ENCODE results near the gene MAPT.
"Not testable (repeated sequence)": the region's sequence is repeated elsewhere in the genome, so short reads cannot be mapped to it uniquely, and the experiment has no call there.

The MAPT gene

GRCh38 chr17:45954914-45955313, 60.6 kb downstream of the MAPT start:
- no peak overlapping the region for H3K27ac ChIP-seq (ENCODE audit: low read depth, low read length)
- H3K27me3 ChIP-seq (ENCODE audit: control insufficient read depth, insufficient read depth, low read length): peaks cover 12% of the 10 kb centered on the region
- H3K4me3 ChIP-seq (ENCODE audit: low read depth, low read length): no peak overlapping the region
- no peaks in the 10 kb centered on the region; the same call in 1 of the 2 replicates for H3K4me1 ChIP-seq (ENCODE audit: control insufficient read depth, insufficient read depth, low read length)
- no peaks in the 10 kb centered on the region for H3K36me3 ChIP-seq (ENCODE audit: control insufficient read depth, insufficient read depth, low read length)
- H3K9ac ChIP-seq (ENCODE audit: low read depth, low read length): no peak overlapping the region
- H3K9me3 ChIP-seq (ENCODE audit: control insufficient read depth, insufficient read depth, low read length): no peaks in the 10 kb centered on the region

GRCh38 chr17:45955326-45955725, 61.0 kb downstream of the MAPT start:
- H3K9ac ChIP-seq (ENCODE audit: low read depth, low read length): no peak overlapping the region
- H3K9me3 ChIP-seq (ENCODE audit: control insufficient read depth, insufficient read depth, low read length): no peaks in the 10 kb centered on the region
- peaks cover 8% of the 10 kb centered on the region; the same call in 1 of the 2 replicates for H3K27me3 ChIP-seq (ENCODE audit: control insufficient read depth, insufficient read depth, low read length)
- H3K4me1 ChIP-seq (ENCODE audit: control insufficient read depth, insufficient read depth, low read length): no peaks in the 10 kb centered on the region; the same call in 1 of the 2 replicates
- H3K27ac ChIP-seq (ENCODE audit: low read depth, low read length): no peak overlapping the region
- H3K36me3 ChIP-seq (ENCODE audit: control insufficient read depth, insufficient read depth, low read length): no peaks in the 10 kb centered on the region
- no peak overlapping the region for H3K4me3 ChIP-seq (ENCODE audit: low read depth, low read length)

GRCh38 chr17:45956090-45956489, 61.7 kb downstream of the MAPT start:
- Histone ChIP-seq H3K27me3 (ENCODE audit: control insufficient read depth, insufficient read depth, low read length) (peaks cover 3% of the 10 kb centered on the region; the same call in 1 of the 2 replicates), H3K9me3 (ENCODE audit: control insufficient read depth, insufficient read depth, low read length) (no peaks in the 10 kb centered on the region), H3K36me3 (ENCODE audit: control insufficient read depth, insufficient read depth, low read length) (no peaks in the 10 kb centered on the region), H3K27ac (ENCODE audit: low read depth, low read length) (no peak overlapping the region), H3K9ac (ENCODE audit: low read depth, low read length) (no peak overlapping the region), H3K4me3 (ENCODE audit: low read depth, low read length) (no peak overlapping the region), H3K4me1 (ENCODE audit: control insufficient read depth, insufficient read depth, low read length) (no peaks in the 10 kb centered on the region; the same call in 1 of the 2 replicates)

- not testable (repeated sequence) for H3K27ac ChIP-seq (ENCODE audit: low read depth, low read length); H3K36me3 ChIP-seq (ENCODE audit: control insufficient read depth, insufficient read depth, low read length); H3K27me3 ChIP-seq (ENCODE audit: control insufficient read depth, insufficient read depth, low read length); H3K9ac ChIP-seq (ENCODE audit: low read depth, low read length); H3K9me3 ChIP-seq (ENCODE audit: control insufficient read depth, insufficient read depth, low read length); H3K4me3 ChIP-seq (ENCODE audit: low read depth, low read length); H3K4me1 ChIP-seq (ENCODE audit: control insufficient read depth, insufficient read depth, low read length)
Measured at GRCh38 chr17:45956746-45957145, 62.4 kb downstream of the MAPT start.

- H3K9ac ChIP-seq (ENCODE audit: low read depth, low read length): no peak overlapping the region
- no peaks in the 10 kb centered on the region for H3K9me3 ChIP-seq (ENCODE audit: control insufficient read depth, insufficient read depth, low read length)
- no peak overlapping the region for H3K27ac ChIP-seq (ENCODE audit: low read depth, low read length)
- H3K27me3 ChIP-seq (ENCODE audit: control insufficient read depth, insufficient read depth, low read length): no peaks in the 10 kb centered on the region
- no peak overlapping the region for H3K4me3 ChIP-seq (ENCODE audit: low read depth, low read length)
- no peaks in the 10 kb centered on the region for H3K36me3 ChIP-seq (ENCODE audit: control insufficient read depth, insufficient read depth, low read length)
- H3K4me1 ChIP-seq (ENCODE audit: control insufficient read depth, insufficient read depth, low read length): no peaks in the 10 kb centered on the region
Measured at GRCh38 chr17:45958307-45958706, 64.0 kb downstream of the MAPT start.

- Histone ChIP-seq H3K27ac (ENCODE audit: low read depth, low read length) (no peak overlapping the region), H3K27me3 (ENCODE audit: control insufficient read depth, insufficient read depth, low read length) (no peaks in the 10 kb centered on the region), H3K4me3 (ENCODE audit: low read depth, low read length) (no peak overlapping the region), H3K9ac (ENCODE audit: low read depth, low read length) (no peak overlapping the region), H3K36me3 (ENCODE audit: control insufficient read depth, insufficient read depth, low read length) (no peaks in the 10 kb centered on the region), H3K4me1 (ENCODE audit: control insufficient read depth, insufficient read depth, low read length) (no peaks in the 10 kb centered on the region), H3K9me3 (ENCODE audit: control insufficient read depth, insufficient read depth, low read length) (no peaks in the 10 kb centered on the region)
Measured at GRCh38 chr17:45958994-45959665, 64.8 kb downstream of the MAPT start.

GRCh38 chr17:45960311-45960710, 66.0 kb downstream of the MAPT start:
- Histone ChIP-seq H3K9me3 (ENCODE audit: control insufficient read depth, insufficient read depth, low read length) (no peaks in the 10 kb centered on the region), H3K4me3 (ENCODE audit: low read depth, low read length) (no peak overlapping the region), H3K27me3 (ENCODE audit: control insufficient read depth, insufficient read depth, low read length) (no peaks in the 10 kb centered on the region), H3K4me1 (ENCODE audit: control insufficient read depth, insufficient read depth, low read length) (no peaks in the 10 kb centered on the region), H3K9ac (ENCODE audit: low read depth, low read length) (no peak overlapping the region), H3K27ac (ENCODE audit: low read depth, low read length) (no peak overlapping the region), H3K36me3 (ENCODE audit: control insufficient read depth, insufficient read depth, low read length) (no peaks in the 10 kb centered on the region)

GRCh38 chr17:45961206-45961605, 66.9 kb downstream of the MAPT start:
- H3K36me3 ChIP-seq (ENCODE audit: control insufficient read depth, insufficient read depth, low read length): no peaks in the 10 kb centered on the region
- H3K4me1 ChIP-seq (ENCODE audit: control insufficient read depth, insufficient read depth, low read length): no peaks in the 10 kb centered on the region
- no peaks in the 10 kb centered on the region for H3K9me3 ChIP-seq (ENCODE audit: control insufficient read depth, insufficient read depth, low read length)
- H3K4me3 ChIP-seq (ENCODE audit: low read depth, low read length): no peak overlapping the region
- no peaks in the 10 kb centered on the region; the same call in 1 of the 2 replicates for H3K27me3 ChIP-seq (ENCODE audit: control insufficient read depth, insufficient read depth, low read length)
- H3K27ac ChIP-seq (ENCODE audit: low read depth, low read length): no peak overlapping the region
- no peak overlapping the region for H3K9ac ChIP-seq (ENCODE audit: low read depth, low read length)

- no peak overlapping the region for H3K4me3 ChIP-seq (ENCODE audit: low read depth, low read length)
- no peaks in the 10 kb centered on the region for H3K9me3 ChIP-seq (ENCODE audit: control insufficient read depth, insufficient read depth, low read length)
- H3K36me3 ChIP-seq (ENCODE audit: control insufficient read depth, insufficient read depth, low read length): no peaks in the 10 kb centered on the region
- H3K27me3 ChIP-seq (ENCODE audit: control insufficient read depth, insufficient read depth, low read length): no peaks in the 10 kb centered on the region; the same call in 1 of the 2 replicates
- no peak overlapping the region for H3K9ac ChIP-seq (ENCODE audit: low read depth, low read length)
- H3K4me1 ChIP-seq (ENCODE audit: control insufficient read depth, insufficient read depth, low read length): no peaks in the 10 kb centered on the region
- no peak overlapping the region for H3K27ac ChIP-seq (ENCODE audit: low read depth, low read length)
Measured at GRCh38 chr17:45962221-45962972, 68.0 kb downstream of the MAPT start.

GRCh38 chr17:45963283-45963682, 68.9 kb downstream of the MAPT start:
- H3K4me3 ChIP-seq (ENCODE audit: low read depth, low read length): no peak overlapping the region
- H3K9me3 ChIP-seq (ENCODE audit: control insufficient read depth, insufficient read depth, low read length): no peaks in the 10 kb centered on the region
- no peaks in the 10 kb centered on the region; the same call in 1 of the 2 replicates for H3K27me3 ChIP-seq (ENCODE audit: control insufficient read depth, insufficient read depth, low read length)
- no peaks in the 10 kb centered on the region for H3K4me1 ChIP-seq (ENCODE audit: control insufficient read depth, insufficient read depth, low read length)
- H3K27ac ChIP-seq (ENCODE audit: low read depth, low read length): no peak overlapping the region
- H3K36me3 ChIP-seq (ENCODE audit: control insufficient read depth, insufficient read depth, low read length): no peaks in the 10 kb centered on the region
- no peak overlapping the region for H3K9ac ChIP-seq (ENCODE audit: low read depth, low read length)

- Histone ChIP-seq H3K9me3 (ENCODE audit: control insufficient read depth, insufficient read depth, low read length) (no peaks in the 10 kb centered on the region), H3K4me1 (ENCODE audit: control insufficient read depth, insufficient read depth, low read length) (no peaks in the 10 kb centered on the region), H3K27ac (ENCODE audit: low read depth, low read length) (no peak overlapping the region), H3K36me3 (ENCODE audit: control insufficient read depth, insufficient read depth, low read length) (no peaks in the 10 kb centered on the region), H3K4me3 (ENCODE audit: low read depth, low read length) (no peak overlapping the region), H3K27me3 (ENCODE audit: control insufficient read depth, insufficient read depth, low read length) (no peaks in the 10 kb centered on the region; the same call in 1 of the 2 replicates), H3K9ac (ENCODE audit: low read depth, low read length) (no peak overlapping the region)
Measured at GRCh38 chr17:45963889-45964288, 69.5 kb downstream of the MAPT start.
